ENCODE results near the gene OGDHL. TPM values are rescaled to one million over a fixed set of nuclear protein-coding genes. Genes with fewer than 3 reads are reported as not detected.

The OGDHL gene
- total RNA-seq, 1 experiment from 2014 or later: 22.6 TPM

DNA sequence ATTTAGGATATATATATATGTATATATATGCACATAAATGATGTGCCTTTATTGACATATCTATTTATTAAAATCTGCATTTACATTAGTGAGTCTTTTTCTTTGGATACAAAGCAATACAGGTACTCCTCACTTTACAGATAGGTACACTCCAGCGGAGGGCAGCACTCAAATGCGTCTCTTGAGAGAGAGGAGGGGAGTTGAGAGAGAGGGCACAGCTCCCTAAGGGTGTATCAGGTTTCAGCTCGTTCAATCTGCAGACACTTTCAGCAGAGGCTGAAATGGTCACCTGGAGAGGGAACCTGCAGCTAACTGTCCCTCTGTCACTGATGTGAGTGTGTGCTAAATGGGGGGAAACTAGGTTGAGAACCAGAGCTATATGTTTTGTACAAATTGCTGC is 61.1 kb downstream of the OGDHL start:
- H3K4me2 ChIP-seq (ENCODE audit: insufficient read depth, insufficient read length, low read length): no peak overlapping the region
- H3K23ac ChIP-seq (ENCODE audit: insufficient read length, low read depth, low read length): no peak overlapping the region
- peak; percentile 50; the same call in 2 of the 3 replicates for TF ChIP-seq CTCF (conservative IDR thresholded peaks at IDR 0.05)
- H4K91ac ChIP-seq (ENCODE audit: insufficient read length, low read depth, low read length): no peak overlapping the region
- no peak overlapping the region for H3K14ac ChIP-seq (ENCODE audit: insufficient read depth, low read length)
- H3T11ph ChIP-seq (ENCODE audit: low read length): no peak overlapping the region
- no peak overlapping the region for H3K18ac ChIP-seq (ENCODE audit: insufficient read length, low read depth, low read length)
- WGBS (ENCODE audit: extremely low coverage, insufficient read length, low lambda C conversion rate): no CpG with 5 or more reads among the region's 3 CpGs
- H2BK20ac ChIP-seq (ENCODE audit: low read depth, low read length, poor library complexity, severe bottlenecking): no peak overlapping the region
- no peak overlapping the region for H2BK5ac ChIP-seq (ENCODE audit: insufficient read length, low read length)
- no peaks in the 10 kb centered on the region for H3K79me1 ChIP-seq (ENCODE audit: insufficient read depth, low read depth, low read length, poor library complexity, severe bottlenecking)
- H3K79me2 ChIP-seq (ENCODE audit: insufficient read depth, low read length): no peaks in the 10 kb centered on the region
- no peak overlapping the region for H2BK12ac ChIP-seq (ENCODE audit: insufficient read length, low read depth, low read length)
- H2AK5ac ChIP-seq (ENCODE audit: insufficient read length, low read length): no peak overlapping the region
- no peak overlapping the region for H2AFZ ChIP-seq (ENCODE audit: low read length)
- peaks cover 10 to 16% of the 10 kb centered on the region in 2 experiments for H3K4me1 Mint-ChIP-seq
- H3K23me2 ChIP-seq (ENCODE audit: insufficient read length, low read depth, low read length, poor library complexity, severe bottlenecking): no peaks in the 10 kb centered on the region
- peak overlapping the region in 1 of 3 experiments; percentile 76; a peak in 1 of 7 replicates for H3K27ac Mint-ChIP-seq
- peaks cover 7 to 13% of the 10 kb centered on the region in 2 experiments; a peak in 4 of 5 replicates for H3K9me3 Mint-ChIP-seq
- no peak overlapping the region for H2BK15ac ChIP-seq (ENCODE audit: low read depth, low read length)
- no peaks in the 10 kb centered on the region for H3K9me3 ChIP-seq (ENCODE audit: control insufficient read depth, low read depth, low read length)
- peaks cover 0 to 4% (median 0%) of the 10 kb centered on the region in 3 experiments; a peak in 1 of 7 replicates for H3K36me3 Mint-ChIP-seq (ENCODE audit: insufficient read depth in 1 of 3, low read depth in 3 of 3)
- no peaks in the 10 kb centered on the region; the same call in 1 of the 2 replicates for H3K4me1 ChIP-seq (ENCODE audit: insufficient read depth, low read length)
- H3K4me3 Mint-ChIP-seq: no peak overlapping the region
- no peak overlapping the region for H3K27ac ChIP-seq (ENCODE audit: insufficient read length, low read depth, low read length)
- DNase-seq: peak; percentile 75
- no peaks in the 10 kb centered on the region for H4K20me1 ChIP-seq (ENCODE audit: control insufficient read depth, insufficient read depth, insufficient read length)
- no peak overlapping the region for H3K4ac ChIP-seq (ENCODE audit: low read depth, low read length)
- H2BK120ac ChIP-seq (ENCODE audit: low read depth, low read length, poor library complexity, severe bottlenecking): no peak overlapping the region
- no peak overlapping the region for H3K9ac ChIP-seq (ENCODE audit: extremely low read depth, insufficient read length, low read length)
- H4K5ac ChIP-seq (ENCODE audit: insufficient read length, low read depth, low read length): no peak overlapping the region
- H3K27me3 Mint-ChIP-seq (ENCODE audit: low read depth): peaks cover 62% of the 10 kb centered on the region
- no peak overlapping the region for H3K56ac ChIP-seq (ENCODE audit: insufficient read length, low read depth, low read length)
- H4K8ac ChIP-seq (replicated peaks; ENCODE audit: insufficient read length, low read depth, low read length): no peak overlapping the region
- no peaks in the 10 kb centered on the region; the same call in 1 of the 2 replicates for H3K27me3 ChIP-seq (ENCODE audit: insufficient read depth, low read length)

All from H9 (cell line).